ENCODE measurements around the gene SKI. TPM values are rescaled to one million over a fixed set of nuclear protein-coding genes. Genes with fewer than 3 reads are reported as not detected.

Gene SKI
- total RNA-seq, 2 donors from 2014 or later, result 46.2 to 114 TPM

DNA sequence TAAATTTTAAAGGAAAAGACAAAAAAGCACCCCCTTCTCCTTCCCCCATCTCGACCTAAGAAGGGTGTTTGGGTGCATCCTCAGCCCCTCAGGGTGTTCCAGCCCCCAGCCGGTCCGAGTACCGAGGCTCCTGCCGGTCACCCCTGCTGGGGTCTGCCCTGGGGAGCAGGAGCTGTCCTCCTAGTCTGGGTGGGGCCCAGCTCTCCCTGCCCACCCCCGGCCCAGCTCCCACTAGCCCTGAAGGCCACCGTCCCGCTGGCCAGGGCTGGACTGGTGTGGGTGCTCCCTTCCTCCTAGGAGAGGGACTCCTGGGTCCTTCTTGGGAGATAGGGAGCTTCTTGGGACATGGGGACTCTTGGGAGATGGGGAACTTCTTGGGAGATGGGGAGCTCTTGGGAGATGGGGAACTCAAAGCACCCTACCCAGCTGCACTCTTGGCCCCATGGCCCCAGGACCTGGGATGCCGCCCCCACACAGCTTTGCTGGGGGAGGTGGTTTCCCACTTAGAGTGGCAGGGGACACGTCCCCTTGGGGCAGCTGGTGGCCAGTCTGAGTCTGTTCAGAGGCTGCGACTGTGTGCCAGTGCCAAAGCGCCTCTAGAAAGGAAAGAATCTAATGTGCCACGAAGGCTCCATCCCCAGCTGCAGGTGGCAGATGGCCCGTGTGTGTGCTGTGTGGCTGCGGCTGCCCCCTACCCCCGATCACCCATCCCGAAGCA, 118.7 kb downstream of the SKI start:
- Histone ChIP-seq H3K36me3 (no peaks in the 10 kb centered on the region), H3K27me3 (replicated peaks; ENCODE audit: insufficient read depth) (no peaks in the 10 kb centered on the region), H3K4me3 (no peak overlapping the region), H3K4me1 (replicated peaks) (no peaks in the 10 kb centered on the region), H3K27ac (no peak overlapping the region), H3K9me3 (no peaks in the 10 kb centered on the region)
- intact Hi-C loops (cut with DNase I), result no loop called here
- TF ChIP-seq, protein P1, sequence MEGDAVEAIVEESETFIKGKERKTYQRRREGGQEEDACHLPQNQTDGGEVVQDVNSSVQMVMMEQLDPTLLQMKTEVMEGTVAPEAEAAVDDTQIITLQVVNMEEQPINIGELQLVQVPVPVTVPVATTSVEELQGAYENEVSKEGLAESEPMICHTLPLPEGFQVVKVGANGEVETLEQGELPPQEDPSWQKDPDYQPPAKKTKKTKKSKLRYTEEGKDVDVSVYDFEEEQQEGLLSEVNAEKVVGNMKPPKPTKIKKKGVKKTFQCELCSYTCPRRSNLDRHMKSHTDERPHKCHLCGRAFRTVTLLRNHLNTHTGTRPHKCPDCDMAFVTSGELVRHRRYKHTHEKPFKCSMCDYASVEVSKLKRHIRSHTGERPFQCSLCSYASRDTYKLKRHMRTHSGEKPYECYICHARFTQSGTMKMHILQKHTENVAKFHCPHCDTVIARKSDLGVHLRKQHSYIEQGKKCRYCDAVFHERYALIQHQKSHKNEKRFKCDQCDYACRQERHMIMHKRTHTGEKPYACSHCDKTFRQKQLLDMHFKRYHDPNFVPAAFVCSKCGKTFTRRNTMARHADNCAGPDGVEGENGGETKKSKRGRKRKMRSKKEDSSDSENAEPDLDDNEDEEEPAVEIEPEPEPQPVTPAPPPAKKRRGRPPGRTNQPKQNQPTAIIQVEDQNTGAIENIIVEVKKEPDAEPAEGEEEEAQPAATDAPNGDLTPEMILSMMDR (IDR thresholded peaks at IDR 0.05), result no peak
- no peak for TF ChIP-seq POLR2AphosphoS5 (IDR thresholded peaks at IDR 0.05)
- TF ChIP-seq POLR2A (IDR thresholded peaks at IDR 0.05), result no peak
- 85% methylated on average over 14 of the region's 17 CpGs for WGBS
- no peak for DNase-seq (ENCODE audit: low spot score)

DNA sequence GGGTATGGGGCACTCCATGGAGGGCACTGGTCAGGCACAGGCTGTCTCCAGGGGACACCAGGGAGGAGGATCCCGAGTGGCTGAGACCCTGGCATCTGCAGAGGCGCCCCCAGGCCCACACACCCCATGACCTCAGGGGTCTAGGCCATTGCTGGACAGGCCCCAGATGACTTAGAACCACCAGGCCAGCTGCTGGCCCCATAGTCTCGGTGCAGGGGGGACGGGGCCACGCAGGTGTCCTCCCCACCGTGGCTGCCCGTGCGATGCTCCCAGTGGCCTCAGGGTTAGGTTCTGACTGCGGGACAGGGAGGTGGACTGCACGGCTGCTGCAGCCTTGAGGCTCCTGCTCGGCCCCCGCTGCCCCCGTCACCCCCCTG, 119.3 kb downstream of the SKI start:
- Histone ChIP-seq H3K9me3 (no peaks in the 10 kb centered on the region), H3K36me3 (no peaks in the 10 kb centered on the region), H3K4me3 (no peak overlapping the region), H3K27me3 (replicated peaks; ENCODE audit: insufficient read depth) (no peaks in the 10 kb centered on the region), H3K27ac (no peak overlapping the region), H3K4me1 (replicated peaks) (no peaks in the 10 kb centered on the region)
- DNase-seq (ENCODE audit: low spot score), result no peak
- WGBS, result 89% methylated on average over 13 of the region's 13 CpGs
- TF ChIP-seq POLR2AphosphoS5 (IDR thresholded peaks at IDR 0.05) (no peak), POLR2A (IDR thresholded peaks at IDR 0.05) (no peak)
- TF ChIP-seq, protein P1 (IDR thresholded peaks at IDR 0.05), result no peak
- intact Hi-C loops (cut with DNase I), result no loop called here

DNA sequence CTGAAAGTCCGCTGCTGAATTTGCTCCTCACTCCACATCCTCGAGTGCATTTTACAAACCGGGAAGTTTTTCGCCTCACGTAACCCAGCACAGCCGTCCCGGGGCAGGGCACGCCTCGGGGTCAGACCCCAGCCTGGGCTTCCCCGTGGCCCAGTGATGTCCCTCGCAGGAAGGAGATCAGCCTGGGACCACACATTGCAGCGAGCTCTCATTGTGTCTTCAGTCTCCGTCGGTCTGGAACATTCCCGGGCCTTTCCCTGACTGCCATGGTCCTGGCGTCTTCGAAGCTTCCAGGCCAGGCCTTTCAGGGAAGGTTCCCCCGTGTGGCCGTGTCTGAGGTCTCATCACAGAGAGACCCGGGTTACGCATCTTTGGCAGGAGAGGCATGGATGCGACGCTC, 119.8 kb downstream of the SKI start:
- DNase-seq (ENCODE audit: low spot score), result no peak
- Histone ChIP-seq H3K4me3 (no peak overlapping the region), H3K27me3 (replicated peaks; ENCODE audit: insufficient read depth) (no peaks in the 10 kb centered on the region), H3K36me3 (no peaks in the 10 kb centered on the region), H3K27ac (no peak overlapping the region), H3K4me1 (replicated peaks) (no peaks in the 10 kb centered on the region), H3K9me3 (no peaks in the 10 kb centered on the region)
- intact Hi-C loops (cut with DNase I), result no loop called here
- TF ChIP-seq, protein P1 (IDR thresholded peaks at IDR 0.05), result no peak
- no peak for TF ChIP-seq POLR2A (IDR thresholded peaks at IDR 0.05)
- TF ChIP-seq POLR2AphosphoS5 (IDR thresholded peaks at IDR 0.05), result no peak
- 76% methylated on average over 23 of the region's 23 CpGs for WGBS

DNA sequence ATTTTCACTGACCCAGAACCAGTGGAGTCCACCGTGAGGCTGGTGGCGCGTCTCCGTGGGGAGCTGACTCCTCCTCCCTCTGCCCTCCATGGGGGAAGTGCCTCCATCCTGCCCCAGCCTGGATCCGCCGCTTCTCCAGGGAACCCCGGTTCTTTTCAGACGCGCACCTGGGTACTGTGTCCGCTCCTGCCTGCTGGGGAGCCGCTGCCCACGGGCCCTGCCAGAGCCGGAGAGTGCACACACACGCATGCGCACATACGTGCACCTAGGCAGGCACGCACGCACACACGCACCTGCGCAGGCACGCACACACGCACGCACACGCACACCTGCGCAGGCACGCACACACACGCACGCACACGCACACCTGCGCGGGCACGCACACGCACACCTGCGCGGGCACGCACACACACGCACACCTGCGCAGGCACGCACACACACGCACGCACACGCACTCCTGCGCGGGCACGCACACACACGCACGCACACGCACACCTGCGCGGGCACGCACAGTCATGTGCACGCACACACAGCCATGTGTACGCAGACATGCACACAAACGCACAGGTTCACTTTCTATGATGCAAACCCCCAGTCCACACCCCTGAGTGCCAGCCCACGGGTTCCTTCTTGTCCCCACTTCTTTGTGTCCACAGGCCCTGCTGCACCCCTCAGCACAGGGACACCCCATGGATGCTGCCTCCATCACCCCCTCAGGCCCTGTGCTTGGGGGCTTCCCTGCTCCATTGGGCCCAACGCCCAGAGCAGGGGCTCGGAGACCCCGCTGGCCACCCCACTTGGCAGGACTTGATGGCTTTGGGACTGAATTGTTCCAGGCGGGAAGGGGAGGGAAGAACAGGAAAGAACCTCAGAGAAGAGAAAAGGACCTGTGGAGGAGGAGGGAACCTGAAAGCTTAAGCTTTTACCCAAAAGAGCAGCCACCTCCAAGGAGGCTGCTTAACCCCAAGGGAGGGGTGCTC, 120.5 kb downstream of the SKI start:
- no peak overlapping the region for H3K27ac ChIP-seq
- no peaks in the 10 kb centered on the region for H3K27me3 ChIP-seq (replicated peaks; ENCODE audit: insufficient read depth)
- no peaks in the 10 kb centered on the region for H3K9me3 ChIP-seq
- no peak for DNase-seq (ENCODE audit: low spot score)
- TF ChIP-seq POLR2A (IDR thresholded peaks at IDR 0.05) (no peak), POLR2AphosphoS5 (IDR thresholded peaks at IDR 0.05) (no peak)
- TF ChIP-seq, protein P1 (IDR thresholded peaks at IDR 0.05), result no peak
- H3K4me1 ChIP-seq (replicated peaks), result peaks cover 5% of the 10 kb centered on the region
- H3K4me3 ChIP-seq, result no peak overlapping the region
- no peaks in the 10 kb centered on the region for H3K36me3 ChIP-seq
- intact Hi-C loops (cut with DNase I), result no loop called here
- 88% methylated on average over 48 of the region's 59 CpGs for WGBS

Data from prostate gland (tissue), 2 donors.